Panc1 (cell line): ENCODE measurements around the gene TCN1. TPM values are rescaled to one million over a fixed set of nuclear protein-coding genes. Genes with fewer than 3 reads are reported as not detected.

ENCODE experiments used
- ATAC-seq: fragments of 200-7000 bp; cut with Tn5 transposase; 2 replicates; pipeline ENCODE4 v1.9.1; 2020; ENCODE audit warnings: mild to moderate bottlenecking, moderate library complexity
- BruUV-seq: library from RNA; stranded (reverse); fragments of 400-500 nt; replicated peaks from 2 replicates; lab custom pipeline; 2021; lab: Mats Ljungman, UMichigan
- CTCF ChIA-PET: fragments of 300-600 bp; sonication (Branson Sonifier 250); formaldehyde crosslinking; loops from one replicate; lab custom pipeline; 2022; ENCODE audit warnings: antibody characterized with exemption; lab: Charles Lee
- POLR2A ChIA-PET: fragments of 300-600 bp; sonication (Branson Sonifier 250); formaldehyde crosslinking; loops from one replicate; lab custom pipeline; 2022; ENCODE audit warnings: antibody characterized with exemption; lab: Charles Lee
- DNase-seq: peaks from one replicate; pipeline ENCODE4 v3.0.0-alpha.2; 2010; ENCODE audit warnings: low read depth, low spot score
- H3K27ac ChIP-seq: 2 replicates; pipeline ENCODE4 v1.5.1; 2011; ENCODE audit warnings: mild to moderate bottlenecking, low read length, inconsistent platforms
- H3K27me3 ChIP-seq: fragments of 200-500 bp; sonication (Bioruptor generic); 2 replicates; pipeline ENCODE4 v1.6.0; 2014; ENCODE audit warnings: low read length, inconsistent platforms; ENCODE audit not compliant: control insufficient read depth, insufficient read depth
- H3K36me3 ChIP-seq: fragments of 200-500 bp; sonication (Bioruptor generic); 2 replicates; pipeline ENCODE4 v1.5.1; 2014; ENCODE audit warnings: inconsistent platforms, mild to moderate bottlenecking, low read length, moderate library complexity; ENCODE audit not compliant: control insufficient read depth, insufficient read depth
- H3K4me1 ChIP-seq: 2 replicates; pipeline ENCODE4 v1.5.1; 2011; ENCODE audit warnings: inconsistent platforms, mild to moderate bottlenecking, low read length, moderate library complexity; ENCODE audit not compliant: control insufficient read depth, insufficient read depth
- H3K4me3 ChIP-seq, 2 experiments: 2 replicates each; pipeline ENCODE4 v1.5.1; 2011 to 2012; ENCODE audit warnings: low read depth in 2 of 2, low read length in 2 of 2, mild to moderate bottlenecking in 2 of 2, inconsistent platforms in 1 of 2, moderate library complexity in 1 of 2
- H3K9me3 ChIP-seq: fragments of 200-500 bp; sonication (Bioruptor generic); 2 replicates; pipeline ENCODE4 v1.5.1; 2014; ENCODE audit warnings: low read depth, mild to moderate bottlenecking, inconsistent platforms, low read length, moderate library complexity; ENCODE audit not compliant: control insufficient read depth, insufficient read depth
- POLR2AphosphoS5 ChIP-seq: IDR thresholded peaks from 2 replicates; pipeline ENCODE4 v1.6.1; 2012; ENCODE audit warnings: mild to moderate bottlenecking, low read depth, low read length, moderate library complexity
- REST ChIP-seq, 2 experiments: IDR thresholded peaks; 2 replicates each; pipeline ENCODE4 v1.6.1; 2011 to 2012; ENCODE audit warnings: low read depth in 2 of 2, control low read depth in 1 of 2, low read length in 1 of 2, mild to moderate bottlenecking in 1 of 2, moderate library complexity in 1 of 2; ENCODE audit not compliant: insufficient read depth in 1 of 2
- SIN3A ChIP-seq: IDR thresholded peaks from 2 replicates; pipeline ENCODE4 v1.6.1; 2012; ENCODE audit warnings: low read depth, mild to moderate bottlenecking, low read length, moderate library complexity, borderline replicate concordance; ENCODE audit not compliant: insufficient read depth
- TCF7L2 ChIP-seq: IDR thresholded peaks from 2 replicates; pipeline ENCODE4 v1.6.1; 2011; ENCODE audit warnings: mild to moderate bottlenecking, low read depth, low read length, inconsistent platforms
- in situ Hi-C: cut with HindIII; loops from 2 replicates; pipeline ENCODE4 v1.10.0; 2016; ENCODE audit warnings: low sequenced_read_pairs, low pct_unique_long_range_greater_than_20kb
- intact Hi-C: fragments of 100-400 bp; cut with micrococcal nuclease; formaldehyde crosslinking; loops from one replicate; pipeline ENCODE4 v1.10.0; 2022; ENCODE audit not compliant: unreplicated experiment
- total RNA-seq: library from RNA; stranded (reverse); gene quantifications from one replicate; pipeline ENCODE4 v1.2.1, GENCODE V29; 2021; ENCODE audit not compliant: unreplicated experiment
- TF ChIP-seq, protein P1 (sequence below): fragments of 450-650 bp; IDR thresholded peaks from 2 replicates; pipeline ENCODE4 v1.5.1; 2017; ENCODE audit warnings: mild to moderate bottlenecking

The TCN1 gene
- total RNA-seq, 1 experiment from 2014 or later: not detected

DNA sequence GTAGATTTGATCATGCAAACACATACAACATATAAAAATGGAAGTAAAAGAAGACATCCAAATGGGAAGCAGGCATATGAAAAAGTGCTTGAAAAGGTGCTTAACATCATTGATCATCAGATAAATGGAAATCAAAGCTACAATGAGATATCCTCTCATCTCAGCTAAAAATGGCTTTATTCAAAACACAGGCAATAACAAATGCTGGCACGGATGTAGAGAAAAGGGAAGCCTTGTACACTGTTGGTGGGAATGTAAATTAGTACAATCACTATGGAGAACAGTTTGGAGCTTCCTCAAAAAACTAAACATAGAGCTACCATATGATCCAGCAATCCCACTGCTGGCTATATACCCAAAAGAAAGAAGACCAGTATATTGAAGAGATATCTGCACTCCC lies 549 bp upstream of the TCN1 start:
- Histone ChIP-seq H3K4me1 (no peaks in the 10 kb centered on the region), H3K9me3 (no peaks in the 10 kb centered on the region), H3K27me3 (no peaks in the 10 kb centered on the region), H3K4me3 (no peak overlapping the region), H3K36me3 (no peaks in the 10 kb centered on the region), H3K27ac (no peak overlapping the region)
- intact Hi-C loops (no loop called here), in situ Hi-C loops (no loop called here)
- no peak for DNase-seq
- no TSS peak for BruUV-seq
- ChIA-PET CTCF (no interaction called here), POLR2A (no interaction called here)
- ATAC-seq: no peak
- no peak for TF ChIP-seq SIN3A
- TF ChIP-seq REST (IDR thresholded peaks at IDR 0.05; ENCODE audit: insufficient read depth in 1 of 2, low read depth in 2 of 2, low read length in 1 of 2): no peak
- no peak for TF ChIP-seq POLR2AphosphoS5
- TF ChIP-seq TCF7L2: no peak
- TF ChIP-seq, protein P1, sequence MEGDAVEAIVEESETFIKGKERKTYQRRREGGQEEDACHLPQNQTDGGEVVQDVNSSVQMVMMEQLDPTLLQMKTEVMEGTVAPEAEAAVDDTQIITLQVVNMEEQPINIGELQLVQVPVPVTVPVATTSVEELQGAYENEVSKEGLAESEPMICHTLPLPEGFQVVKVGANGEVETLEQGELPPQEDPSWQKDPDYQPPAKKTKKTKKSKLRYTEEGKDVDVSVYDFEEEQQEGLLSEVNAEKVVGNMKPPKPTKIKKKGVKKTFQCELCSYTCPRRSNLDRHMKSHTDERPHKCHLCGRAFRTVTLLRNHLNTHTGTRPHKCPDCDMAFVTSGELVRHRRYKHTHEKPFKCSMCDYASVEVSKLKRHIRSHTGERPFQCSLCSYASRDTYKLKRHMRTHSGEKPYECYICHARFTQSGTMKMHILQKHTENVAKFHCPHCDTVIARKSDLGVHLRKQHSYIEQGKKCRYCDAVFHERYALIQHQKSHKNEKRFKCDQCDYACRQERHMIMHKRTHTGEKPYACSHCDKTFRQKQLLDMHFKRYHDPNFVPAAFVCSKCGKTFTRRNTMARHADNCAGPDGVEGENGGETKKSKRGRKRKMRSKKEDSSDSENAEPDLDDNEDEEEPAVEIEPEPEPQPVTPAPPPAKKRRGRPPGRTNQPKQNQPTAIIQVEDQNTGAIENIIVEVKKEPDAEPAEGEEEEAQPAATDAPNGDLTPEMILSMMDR: no peak

DNA sequence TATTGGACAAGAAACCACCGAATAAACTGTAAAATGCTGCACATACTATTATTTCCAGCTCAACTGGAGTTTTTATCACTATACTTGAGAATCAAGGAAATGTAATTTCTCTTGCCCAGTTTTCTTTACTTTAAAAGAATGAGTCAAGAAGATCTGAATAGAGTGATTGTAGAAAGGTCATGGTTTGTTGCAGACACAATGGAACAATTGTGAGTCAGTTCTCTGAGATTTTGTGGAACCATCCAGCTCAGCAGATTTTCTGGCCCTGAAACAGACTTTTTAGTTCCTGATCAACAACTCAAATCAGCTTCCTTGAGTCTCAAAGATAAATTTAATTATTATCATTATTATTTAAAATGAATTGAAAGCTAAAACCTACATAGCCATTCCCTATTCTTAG lies 1.3 kb downstream of the TCN1 start:
- Histone ChIP-seq H3K27ac (no peak overlapping the region), H3K27me3 (no peaks in the 10 kb centered on the region), H3K4me1 (no peaks in the 10 kb centered on the region), H3K9me3 (no peaks in the 10 kb centered on the region), H3K36me3 (no peaks in the 10 kb centered on the region), H3K4me3 (no peak overlapping the region)
- POLR2A ChIA-PET: no interaction called here
- CTCF ChIA-PET: no interaction called here
- TF ChIP-seq REST (IDR thresholded peaks at IDR 0.05; ENCODE audit: insufficient read depth in 1 of 2, low read depth in 2 of 2, low read length in 1 of 2): no peak
- intact Hi-C loops: no loop called here
- in situ Hi-C loops: no loop called here
- DNase-seq (no peak), ATAC-seq (no peak)
- BruUV-seq: no TSS peak
